ENCODE measurements around the gene IKBKG.
A peak's percentile ranks its signal among the peaks of the same experiment; 100 is the strongest.
"Not testable (repeated sequence)": the region's sequence is repeated elsewhere in the genome, so short reads cannot be mapped to it uniquely, and the experiment has no call there.

The IKBKG gene

DNA sequence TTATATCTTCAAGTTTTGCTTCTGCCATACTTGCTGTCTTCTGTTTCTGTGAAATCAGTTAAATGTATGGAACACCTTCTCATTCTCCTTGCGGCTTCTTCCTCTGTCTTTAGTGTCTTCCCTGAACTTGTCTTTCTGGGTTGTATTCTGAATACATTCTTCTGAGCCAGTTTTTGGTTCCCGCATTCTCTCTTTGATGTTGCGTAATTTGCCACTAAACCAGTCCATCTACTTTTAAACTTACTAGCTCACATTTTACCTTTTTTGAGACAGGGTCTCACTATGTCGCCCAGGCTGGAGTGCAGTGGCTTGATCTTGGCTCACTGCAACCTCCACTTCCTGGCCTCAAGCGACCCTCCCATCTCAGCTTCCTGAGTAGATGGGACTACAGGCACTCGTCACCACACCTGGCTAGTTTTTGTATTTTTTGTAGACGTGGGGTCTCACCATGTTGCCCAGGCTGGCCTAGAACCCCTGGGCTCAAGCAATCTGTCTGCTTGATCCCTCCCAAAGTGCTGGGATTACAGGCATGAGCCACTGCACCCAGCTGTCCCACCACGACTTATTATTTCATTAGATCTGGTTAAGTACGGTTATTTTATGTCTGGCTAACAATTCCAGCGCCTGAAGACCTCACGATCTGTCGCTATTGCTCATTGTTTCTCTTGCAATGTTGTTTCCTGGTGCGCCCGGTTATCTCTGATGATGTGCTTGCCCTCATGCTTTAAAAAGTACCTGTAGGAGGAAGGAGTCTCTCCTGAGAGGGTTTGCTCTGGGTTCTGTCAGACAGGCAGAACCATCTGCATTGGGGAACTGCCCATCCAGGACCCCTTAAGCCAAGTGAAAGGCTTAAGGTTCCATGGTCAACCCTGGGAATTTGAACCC is 21.6 kb upstream of the IKBKG start:
- DNase-seq (ENCODE audit: low read depth in 1 of 2, low spot score in 1 of 2) = no peak

GRCh38 chrX:154526901-154527675 is 20.3 kb upstream of the IKBKG start:
- peak in 1 of 2 donors; percentile 39 for DNase-seq (ENCODE audit: low read depth in 1 of 2, low spot score in 1 of 2)

GRCh38 chrX:154529206-154529612 is 18.2 kb upstream of the IKBKG start:
- no peak for DNase-seq (ENCODE audit: low read depth in 1 of 2, low spot score in 1 of 2)

DNA sequence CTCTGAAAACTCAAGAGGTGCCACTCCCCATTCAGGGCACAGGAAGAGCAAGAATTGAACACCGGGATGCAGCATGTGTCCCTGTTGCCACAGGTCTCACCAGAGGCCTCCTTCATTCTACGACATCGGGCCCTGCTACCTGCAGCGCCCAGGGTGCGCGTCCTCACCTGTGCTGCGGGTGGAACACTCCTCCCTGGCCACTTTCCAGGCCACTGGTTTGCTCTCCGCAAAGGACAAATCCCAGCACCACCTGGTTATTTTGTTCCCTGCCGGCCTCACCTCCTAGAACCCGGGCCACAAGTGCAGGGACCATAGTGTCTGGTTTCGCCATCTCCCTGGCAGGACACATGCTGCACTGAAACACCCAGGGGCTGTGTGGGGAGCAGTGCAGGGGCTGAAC is 17.1 kb upstream of the IKBKG start:
- no peak for DNase-seq (ENCODE audit: low read depth in 1 of 2, low spot score in 1 of 2)

- no peak for DNase-seq (ENCODE audit: low read depth in 1 of 2, low spot score in 1 of 2)
Observed at GRCh38 chrX:154531626-154532025, 15.8 kb upstream of the IKBKG start.

DNA sequence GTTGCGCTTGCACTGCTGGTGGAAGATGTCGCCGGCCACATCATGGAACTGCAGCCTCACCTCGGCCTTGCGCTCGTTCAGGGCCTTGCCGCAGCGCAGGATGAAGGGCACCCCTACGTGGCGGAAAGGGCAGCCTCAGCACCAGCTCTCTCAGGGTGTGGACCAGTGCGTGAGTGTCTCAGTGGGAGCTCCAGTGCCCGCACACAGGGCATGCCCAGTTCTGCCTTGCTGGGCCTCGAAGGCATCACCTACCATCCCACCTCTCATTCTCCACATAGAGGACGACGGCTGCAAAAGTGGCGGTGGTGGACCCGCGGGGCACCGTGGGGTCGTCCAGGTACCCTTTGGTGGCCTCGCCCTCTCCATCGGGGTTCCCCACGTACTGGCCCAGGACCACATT is 14.7 kb upstream of the IKBKG start:
- DNase-seq (ENCODE audit: low read depth in 1 of 2, low spot score in 1 of 2) = no peak

DNA sequence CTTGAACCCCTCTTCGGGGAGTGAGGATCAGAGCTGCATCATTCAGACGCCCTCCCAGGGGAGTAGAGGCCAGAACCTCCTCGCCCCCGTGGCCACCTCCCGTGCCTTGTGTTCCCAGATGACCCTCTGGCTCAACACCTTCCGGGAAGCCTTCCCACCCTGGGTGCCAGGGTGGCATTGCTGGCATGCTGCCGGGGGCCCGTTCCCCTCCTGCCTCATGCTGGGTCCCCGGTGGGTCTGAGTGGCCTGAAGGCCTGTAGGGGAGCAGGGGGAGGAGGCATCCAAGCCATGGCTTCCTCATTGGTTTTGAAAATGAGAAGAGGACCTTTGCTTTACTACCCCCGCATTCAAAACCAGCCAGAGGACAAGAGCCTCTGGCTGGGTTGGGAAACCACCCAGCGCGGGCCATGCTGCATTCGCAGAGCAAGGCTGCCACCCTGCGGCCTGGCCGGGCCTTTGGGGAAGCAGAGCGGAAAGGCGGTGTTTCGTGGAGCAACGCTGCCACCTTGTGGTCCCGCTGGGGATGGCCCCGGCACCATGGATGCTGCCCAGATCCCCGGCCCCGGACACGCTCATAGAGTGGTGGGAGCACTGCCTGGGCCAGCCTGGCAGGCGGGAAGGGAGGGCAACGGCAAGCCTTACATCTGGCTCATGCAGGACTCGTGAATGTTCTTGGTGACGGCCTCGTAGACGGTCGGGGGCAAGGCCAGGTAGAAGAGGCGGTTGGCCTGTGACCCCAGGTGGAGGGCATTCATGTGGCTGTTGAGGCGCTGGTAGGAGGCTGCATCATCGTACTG is 12.7 kb upstream of the IKBKG start:
- DNase-seq (ENCODE audit: low read depth in 1 of 2, low spot score in 1 of 2) = peak; percentile 73 to 79

DNA sequence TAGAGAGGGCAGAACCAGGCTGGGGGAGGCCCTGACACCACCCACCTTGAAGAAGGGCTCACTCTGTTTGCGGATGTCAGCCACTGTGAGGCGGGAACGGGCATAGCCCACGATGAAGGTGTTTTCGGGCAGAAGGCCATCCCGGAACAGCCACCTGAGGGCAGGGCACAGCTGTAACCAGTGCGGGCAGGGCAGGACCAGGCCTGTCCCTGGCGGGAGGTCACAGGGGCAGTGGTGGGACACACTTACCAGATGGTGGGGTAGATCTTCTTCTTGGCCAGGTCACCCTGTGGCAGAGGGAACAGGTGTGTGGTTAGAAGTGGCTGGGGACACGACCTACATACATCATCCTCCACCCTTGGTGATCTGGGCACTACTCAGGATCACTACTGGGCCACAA is 11.5 kb upstream of the IKBKG start:
- no peak for DNase-seq (ENCODE audit: low read depth in 1 of 2, low spot score in 1 of 2)

DNA sequence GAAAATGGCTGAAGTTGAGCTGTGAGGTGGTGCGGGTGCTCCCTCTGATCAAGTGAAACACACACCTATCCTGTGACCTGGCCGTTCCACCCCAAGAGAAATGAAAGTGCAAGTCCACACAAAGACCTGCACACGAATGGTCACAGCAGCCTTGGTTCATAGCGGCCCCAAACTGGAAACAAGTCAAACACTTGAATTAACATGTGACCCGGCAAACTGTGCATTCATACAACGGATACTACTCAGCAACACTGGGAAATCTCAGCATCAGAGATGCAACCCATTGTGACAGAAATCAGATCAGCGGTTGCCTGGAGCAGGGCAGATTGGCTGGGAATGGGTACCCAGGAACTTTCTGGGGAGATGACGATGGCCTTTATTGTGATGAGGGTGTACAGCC is 8.3 kb upstream of the IKBKG start:
- no peak for DNase-seq (ENCODE audit: low read depth in 1 of 2, low spot score in 1 of 2)

DNA sequence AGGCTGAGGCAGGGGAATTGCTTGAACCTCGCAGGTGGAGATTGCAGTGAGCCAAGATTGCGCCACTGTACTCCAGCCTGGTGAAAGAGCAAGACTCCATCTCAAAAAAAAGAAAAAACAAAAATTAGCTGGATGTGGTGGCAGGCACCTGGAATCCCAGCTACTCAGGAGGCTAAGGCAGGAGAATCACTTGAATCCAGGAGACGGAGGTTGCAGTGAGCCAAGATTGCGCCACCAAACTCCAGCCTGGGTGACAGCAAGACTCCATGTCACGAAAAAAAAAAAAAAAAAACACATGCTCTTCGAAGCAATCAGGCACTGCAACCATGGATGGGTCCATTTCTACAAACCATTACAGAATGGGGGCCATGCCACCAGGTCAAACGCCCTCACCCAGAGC is 7.1 kb upstream of the IKBKG start:
- DNase-seq (ENCODE audit: low read depth in 1 of 2, low spot score in 1 of 2) = not testable (repeated sequence)

- DNase-seq (ENCODE audit: low read depth in 1 of 2, low spot score in 1 of 2) = no peak
Observed at GRCh38 chrX:154540897-154541535, 6.4 kb upstream of the IKBKG start.

DNA sequence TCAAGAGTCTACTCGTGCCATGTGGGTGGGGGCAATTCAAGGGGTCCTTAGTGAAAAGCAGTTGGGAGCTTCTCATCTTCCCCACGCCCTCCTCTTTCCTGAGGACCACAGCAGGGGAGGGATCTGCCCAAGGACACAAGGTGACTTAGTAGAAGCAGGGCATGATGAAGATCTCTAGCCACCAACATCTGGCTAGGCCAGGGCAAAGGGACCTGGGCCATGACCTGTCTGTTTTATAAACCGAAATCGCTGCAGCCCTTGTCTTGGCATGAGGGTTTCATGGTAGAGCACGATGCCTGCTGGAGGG is 5.9 kb upstream of the IKBKG start:
- no peak for DNase-seq (ENCODE audit: low read depth in 1 of 2, low spot score in 1 of 2)

DNA sequence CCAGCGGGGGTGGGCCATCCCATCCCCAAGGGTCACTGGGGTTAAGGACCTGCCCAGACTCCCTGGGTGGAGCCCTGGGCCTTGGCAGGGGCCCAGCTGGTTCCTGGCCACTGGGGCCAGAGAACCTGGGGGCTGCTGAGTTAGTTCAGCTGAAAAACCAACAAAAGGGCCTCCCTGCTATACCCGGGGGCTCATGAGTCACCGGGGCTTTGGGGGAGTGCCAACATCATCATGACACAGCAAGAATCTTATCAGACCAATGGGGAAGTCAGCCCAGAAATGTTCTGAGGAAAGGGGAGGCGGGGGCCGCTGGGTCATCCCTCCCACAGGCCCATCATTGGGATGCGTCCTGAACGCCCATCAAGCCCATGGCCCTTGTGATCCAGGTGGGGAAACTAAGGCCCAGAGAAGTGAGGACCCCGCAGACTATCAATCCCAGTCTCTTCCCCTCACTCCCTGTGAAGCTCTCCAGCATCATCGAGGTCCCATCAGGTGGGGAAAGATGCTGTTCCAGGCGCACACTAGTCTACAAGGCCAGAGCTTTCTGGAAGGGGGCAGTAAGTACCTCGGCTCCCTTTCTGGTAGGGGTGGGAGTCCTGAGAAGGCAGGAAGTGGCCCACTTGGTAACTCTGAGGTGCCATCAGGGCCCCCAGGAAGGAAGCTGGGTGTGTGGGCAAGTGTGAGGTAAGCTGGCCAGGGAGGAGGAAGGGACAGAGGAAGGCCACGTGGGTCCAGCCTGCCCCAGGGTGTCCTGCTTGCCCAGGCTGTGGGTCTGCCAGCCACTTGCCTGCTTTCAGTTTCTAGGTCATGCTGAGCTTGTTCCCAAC is 5.3 kb upstream of the IKBKG start:
- DNase-seq (ENCODE audit: low read depth in 1 of 2, low spot score in 1 of 2) = peak in 1 of 2 donors; percentile 45

DNA sequence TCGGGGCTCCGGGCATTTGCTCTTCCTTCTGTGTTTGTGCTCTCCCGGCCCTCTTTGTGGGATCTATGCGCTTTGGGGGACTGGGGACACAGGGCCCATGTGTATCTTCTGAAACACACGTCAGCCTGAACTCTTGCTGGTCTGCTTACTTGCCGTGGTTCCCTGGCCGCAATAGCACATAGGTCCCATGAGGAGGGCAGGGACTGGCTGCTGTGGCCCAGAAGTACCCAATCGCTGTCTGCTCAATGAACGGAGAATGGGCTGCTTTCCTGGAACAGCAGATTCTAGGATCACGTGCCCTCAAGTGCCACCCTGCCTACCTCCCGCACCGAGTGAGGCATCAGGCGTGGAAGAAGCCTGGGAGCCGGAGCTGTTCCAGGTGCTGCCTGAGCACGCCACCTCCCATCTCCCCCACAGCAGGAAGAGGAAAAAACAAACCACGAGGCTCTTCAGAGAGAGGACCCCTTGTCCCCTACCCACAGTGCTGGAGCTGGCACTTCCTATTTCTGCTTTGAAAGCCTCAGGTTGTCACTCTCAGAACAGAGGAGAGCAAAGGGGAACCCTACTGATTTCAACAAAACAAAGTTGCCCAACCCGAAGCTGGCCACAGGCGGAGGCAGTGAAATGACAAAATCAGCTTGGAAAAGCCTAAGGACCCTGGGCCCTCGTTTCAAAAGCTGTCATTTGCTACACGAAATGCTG is 4.5 kb upstream of the IKBKG start:
- no peak for DNase-seq (ENCODE audit: low read depth in 1 of 2, low spot score in 1 of 2)

DNA sequence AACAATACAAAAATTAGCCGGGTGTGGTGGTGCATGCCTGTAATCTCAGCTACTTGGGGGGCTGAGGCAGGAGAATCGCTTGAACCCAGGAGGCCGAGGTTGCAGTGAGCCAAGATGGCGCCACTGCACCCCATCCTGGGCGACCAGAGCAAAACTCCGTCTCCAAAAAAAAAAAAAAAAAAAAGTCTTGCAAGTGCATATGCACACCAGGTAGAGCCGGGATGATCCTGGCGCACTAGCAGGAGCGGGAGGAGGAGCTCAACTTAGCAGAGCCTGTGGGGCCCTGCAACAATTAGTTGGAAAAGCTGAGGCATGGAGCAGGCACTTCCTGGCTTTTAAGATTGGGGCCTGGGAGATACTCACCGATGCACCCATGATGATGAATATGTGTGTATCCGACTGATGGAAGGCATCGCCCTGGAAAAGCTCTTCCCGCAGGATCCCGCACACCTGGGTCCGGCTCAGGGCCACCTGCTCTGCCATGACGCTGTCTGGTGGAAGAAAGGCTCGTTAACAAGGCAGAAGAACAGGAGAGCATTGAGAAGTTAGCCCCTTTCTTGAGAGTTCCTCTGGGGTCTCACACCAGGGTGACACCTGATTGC is 1.6 kb upstream of the IKBKG start:
- no peak for DNase-seq (ENCODE audit: low read depth in 1 of 2, low spot score in 1 of 2)

GRCh38 chrX:154546354-154547244 is 821 bp upstream of the IKBKG start, which contains the start of gene G6PD:
TSS of gene G6PD (minus strand) at chrX:154546846. CDS start at chrX:154546155, 691 bp downstream.
- DNase-seq (ENCODE audit: low read depth in 1 of 2, low spot score in 1 of 2) = peak; percentile 62 to 66

GRCh38 chrX:154548028-154548316 is 552 bp downstream of the IKBKG start:
- DNase-seq (ENCODE audit: low read depth in 1 of 2, low spot score in 1 of 2) = no peak

- no peak for DNase-seq (ENCODE audit: low read depth in 1 of 2, low spot score in 1 of 2)
Observed at GRCh38 chrX:154549766-154550165, 2.3 kb downstream of the IKBKG start.

All from activated CD4-positive, alpha-beta T cell treated with anti-CD3 and anti-CD28 coated beads, Interleukin-2, amount 50 U/mL, for 24 hours (primary cell).